ENCODE data around the gene COPS2.

DNA sequence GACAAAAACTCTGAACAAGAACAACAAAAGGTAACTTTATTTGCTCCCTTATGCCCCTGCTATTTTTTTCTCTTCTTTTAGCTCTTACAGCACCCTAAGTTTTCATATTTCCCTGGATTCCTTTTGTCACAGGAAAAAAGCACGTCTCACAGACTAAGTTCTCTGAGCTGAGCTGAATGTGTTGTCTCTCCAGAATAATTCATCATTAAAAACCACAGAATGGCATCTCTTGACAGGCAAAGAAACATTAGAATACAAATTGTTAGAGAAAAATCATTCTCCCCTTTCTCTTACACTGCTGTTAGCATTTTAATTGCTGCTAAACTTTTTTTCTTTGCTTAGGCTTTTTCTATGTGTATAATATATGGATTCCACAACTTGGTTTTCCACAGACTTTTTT, 60.5 kb downstream of the COPS2 start:
- TF ChIP-seq CTCF (conservative IDR thresholded peaks at IDR 0.05 in 1 of 2, IDR thresholded peaks at IDR 0.05 in 1 of 2; ENCODE audit: extremely low read depth in 1 of 2, insufficient read depth in 1 of 2, low read depth in 1 of 2, low read length in 2 of 2), result no peak
- no peak for TF ChIP-seq EZH2 (IDR thresholded peaks at IDR 0.05; ENCODE audit: borderline replicate concordance, low read length)

Measured in mammary epithelial cell (primary cell).